Measurements from ENCODE around the gene TSPAN2.

TSPAN2 gene

GRCh38 chr1:115073298-115074087, 15.8 kb downstream of the TSPAN2 start:
- DNase-seq, result peak; percentile 8

GRCh38 chr1:115071012-115071664, 18.2 kb downstream of the TSPAN2 start:
- DNase-seq, result no peak

GRCh38 chr1:115069659-115070308, 19.5 kb downstream of the TSPAN2 start:
- no peak for DNase-seq

DNA sequence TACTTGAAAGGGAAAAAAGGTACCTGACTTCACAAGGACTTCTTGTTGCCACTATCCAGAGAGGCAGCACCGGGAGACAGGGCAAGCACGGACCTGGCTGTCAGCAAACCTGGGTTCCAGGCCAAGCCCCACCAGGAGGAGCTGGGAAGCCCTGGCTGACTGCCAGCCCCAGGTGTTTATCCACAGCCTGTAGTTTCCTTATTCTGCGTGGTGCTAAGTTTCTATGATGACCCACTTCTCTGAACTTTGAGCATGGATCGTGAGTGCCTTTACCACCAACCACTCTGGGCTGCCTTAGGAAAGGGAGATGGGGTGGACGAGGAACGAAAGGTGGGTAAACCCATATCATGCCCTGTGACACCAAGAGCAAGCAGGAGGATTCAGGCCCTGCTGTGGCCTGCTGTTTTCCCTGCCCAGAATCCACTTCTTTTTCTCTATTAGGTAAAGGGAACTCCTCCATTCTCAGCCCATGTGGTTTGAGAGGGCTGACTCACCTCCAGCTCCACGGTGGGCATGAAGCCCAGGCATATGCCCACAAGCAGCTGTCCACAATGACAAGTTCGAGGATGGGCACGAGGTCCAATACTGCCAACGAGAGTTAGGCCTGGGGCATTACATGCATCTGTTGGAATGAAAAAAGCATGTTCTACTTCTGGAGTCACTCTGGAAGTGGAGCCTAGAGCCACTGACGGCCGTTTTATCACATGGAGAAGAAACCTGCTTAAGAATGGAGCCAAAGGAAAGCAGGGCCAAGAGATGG, 20.3 kb downstream of the TSPAN2 start:
- no peak for DNase-seq

- DNase-seq, result no peak
These were observed 22.0 kb downstream of the TSPAN2 start for GRCh38 chr1:115067161-115067859.

- no peak for DNase-seq
These were observed 24.3 kb downstream of the TSPAN2 start for GRCh38 chr1:115065021-115065420.

DNA sequence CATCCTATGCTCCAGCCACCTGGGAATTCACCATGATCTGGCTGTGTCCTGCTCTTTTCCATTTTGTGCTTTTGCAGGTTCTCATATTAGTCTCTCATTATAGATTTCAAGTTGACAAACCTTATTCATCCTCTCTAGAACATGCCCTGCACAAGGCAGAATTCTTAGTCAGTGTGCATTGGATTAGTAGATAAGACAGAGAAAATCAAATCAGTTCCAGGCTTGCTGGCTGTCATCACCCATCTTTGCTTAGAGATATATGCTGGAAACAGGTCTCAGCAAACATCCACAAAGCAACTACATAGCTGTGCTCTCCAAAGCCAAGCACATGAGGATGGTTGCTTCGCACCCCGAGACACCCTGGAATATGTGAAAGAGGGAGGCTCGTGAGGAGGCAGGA, 24.8 kb downstream of the TSPAN2 start:
- DNase-seq, result no peak

- DNase-seq, result no peak
These were observed 25.9 kb downstream of the TSPAN2 start for GRCh38 chr1:115063228-115063901.

DNA sequence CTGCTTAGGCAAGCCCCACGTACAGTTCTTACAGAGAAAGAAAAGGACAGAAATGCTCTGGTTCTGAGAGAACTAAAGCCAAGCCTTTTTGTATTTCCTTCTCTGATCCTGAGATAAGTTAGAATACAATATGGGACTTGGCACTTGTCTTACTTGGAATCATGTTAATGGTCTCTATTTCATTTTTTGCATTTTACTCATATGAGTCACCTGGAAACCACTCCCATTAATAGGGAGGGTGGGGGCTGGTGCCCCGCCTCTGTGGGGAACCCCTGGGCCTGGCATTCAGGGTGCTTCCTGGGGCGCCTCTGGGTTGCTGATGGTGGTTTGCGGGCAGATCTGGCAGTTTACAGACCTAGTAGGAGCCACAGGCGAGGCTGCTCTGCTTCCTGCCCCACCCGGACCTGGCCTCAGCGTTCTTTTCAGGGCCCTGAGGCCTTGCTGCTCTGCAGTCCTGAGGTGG, 26.7 kb downstream of the TSPAN2 start:
- no peak for DNase-seq

GRCh38 chr1:115060501-115060900, 28.8 kb downstream of the TSPAN2 start:
- no peak for DNase-seq

GRCh38 chr1:115059316-115059715, 30.0 kb downstream of the TSPAN2 start:
- no peak for DNase-seq

DNA sequence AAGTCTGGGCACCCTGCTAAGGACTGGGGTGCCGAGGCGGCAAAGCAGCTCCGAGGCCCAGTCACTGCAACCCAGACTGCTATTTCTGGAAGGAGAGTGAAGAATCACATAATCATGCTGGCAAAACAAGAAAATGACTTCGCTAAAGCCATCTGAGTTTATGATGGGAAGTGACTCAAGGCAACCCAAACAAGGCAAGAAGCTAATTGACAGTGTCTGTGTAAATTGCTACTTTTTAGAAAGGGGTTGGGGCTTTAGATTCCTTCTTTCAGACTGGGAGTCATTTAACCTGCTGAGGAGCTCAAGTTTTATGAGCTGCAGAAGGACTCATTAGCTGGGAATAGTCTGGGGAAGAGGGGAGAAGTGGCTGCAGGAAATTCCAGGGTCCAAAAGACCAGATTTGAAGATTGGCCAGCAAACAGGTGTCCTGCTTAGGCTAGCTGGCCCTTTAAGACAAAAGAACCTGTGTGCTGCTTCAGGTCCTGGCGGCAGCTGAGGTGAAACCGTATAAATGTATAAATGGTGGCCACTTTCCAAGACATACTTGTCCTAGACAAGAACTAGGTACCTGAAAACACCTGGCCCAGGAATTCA, 31.5 kb downstream of the TSPAN2 start:
- no peak for DNase-seq

DNA sequence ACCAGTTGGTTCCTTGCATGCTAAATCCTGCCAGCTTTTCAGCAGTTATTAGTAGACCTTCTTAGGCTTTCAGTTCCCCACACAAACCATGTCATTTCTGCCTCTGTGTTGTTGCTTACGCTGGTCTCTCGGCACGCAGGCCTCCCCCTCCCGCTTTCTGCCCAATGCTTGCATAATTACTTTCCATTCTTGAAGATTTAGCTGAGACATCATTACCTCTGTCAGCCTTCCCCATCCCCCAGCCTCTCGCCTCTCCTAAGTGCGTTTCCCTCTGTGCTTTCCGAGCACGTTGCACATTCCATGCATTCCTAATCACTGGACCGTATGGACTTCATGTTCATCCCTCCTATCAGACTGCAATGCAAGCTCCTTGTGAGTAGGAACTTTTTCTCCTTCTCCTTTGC, 32.9 kb downstream of the TSPAN2 start:
- DNase-seq, result no peak

DNA sequence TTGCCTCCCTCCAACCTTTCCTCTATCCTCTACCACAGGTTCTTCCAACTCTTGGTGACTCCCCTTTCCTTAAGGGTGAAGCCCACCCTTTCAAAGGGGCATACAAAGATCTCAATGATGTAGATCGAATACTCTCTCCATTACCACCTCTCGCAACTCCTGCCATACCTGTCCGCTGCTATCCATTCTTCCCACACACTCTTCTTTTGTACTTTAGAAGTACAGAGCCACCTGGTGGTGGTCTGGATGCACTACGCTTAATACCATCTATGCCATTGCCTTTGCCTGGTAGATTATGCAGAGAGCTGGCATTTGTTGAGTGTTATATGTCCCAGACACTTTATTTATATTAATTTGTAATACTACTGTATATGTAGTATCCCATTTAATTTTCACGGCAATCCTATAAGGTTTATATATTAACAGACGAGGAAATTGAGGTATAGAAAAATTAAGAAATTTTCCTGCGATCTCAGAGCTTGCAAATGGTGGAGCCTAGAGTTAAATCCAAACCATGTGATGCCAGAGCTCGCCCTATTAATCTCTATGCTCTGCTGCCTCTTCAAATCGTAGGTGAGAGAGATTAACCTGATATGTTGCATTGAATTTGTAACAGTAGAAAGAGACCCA, 36.7 kb downstream of the TSPAN2 start:
- DNase-seq, result peak; percentile 83

- no peak for DNase-seq
These were observed 37.5 kb downstream of the TSPAN2 start for GRCh38 chr1:115051850-115052249.

GRCh38 chr1:115046751-115047150, 42.6 kb downstream of the TSPAN2 start:
- no peak for DNase-seq

DNA sequence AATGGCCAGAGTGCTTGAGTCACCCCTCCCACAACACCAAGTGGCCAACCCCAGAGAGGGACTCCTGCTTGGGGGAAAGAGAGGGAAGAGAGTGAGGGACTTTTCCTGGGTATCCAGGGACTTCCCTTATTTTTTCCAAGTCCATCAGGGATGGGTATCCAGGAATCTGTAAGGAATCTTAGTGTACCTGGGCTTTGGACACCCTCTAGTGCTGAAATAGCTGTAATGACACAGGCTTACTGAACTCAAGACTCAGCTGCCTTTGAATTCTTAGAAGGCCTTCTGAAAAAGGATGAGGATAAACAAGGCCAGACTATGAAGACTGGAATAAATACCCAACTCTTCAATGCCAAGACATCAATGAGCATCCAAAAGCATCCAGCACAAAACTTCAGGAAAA, 47.6 kb downstream of the TSPAN2 start:
- DNase-seq, result no peak

DNA sequence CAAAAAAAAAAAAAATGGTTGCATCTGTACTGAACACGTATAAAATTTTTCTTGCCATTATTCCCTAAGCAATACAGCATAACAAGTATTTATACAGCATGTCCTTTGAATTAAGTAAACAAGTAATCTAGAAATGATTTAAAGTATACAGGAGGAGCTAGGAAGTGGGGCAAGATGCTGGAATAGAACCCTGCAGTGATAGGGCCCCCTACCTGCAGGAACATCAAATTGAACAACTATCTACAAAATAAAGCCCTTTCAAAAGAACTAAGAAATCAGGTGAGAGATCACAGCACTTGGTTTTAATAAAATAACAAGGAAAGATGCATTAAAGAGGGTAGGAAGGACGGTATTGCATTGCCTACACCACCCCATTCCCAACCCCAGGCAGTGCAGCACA, 48.8 kb downstream of the TSPAN2 start:
- no peak for DNase-seq

DNA sequence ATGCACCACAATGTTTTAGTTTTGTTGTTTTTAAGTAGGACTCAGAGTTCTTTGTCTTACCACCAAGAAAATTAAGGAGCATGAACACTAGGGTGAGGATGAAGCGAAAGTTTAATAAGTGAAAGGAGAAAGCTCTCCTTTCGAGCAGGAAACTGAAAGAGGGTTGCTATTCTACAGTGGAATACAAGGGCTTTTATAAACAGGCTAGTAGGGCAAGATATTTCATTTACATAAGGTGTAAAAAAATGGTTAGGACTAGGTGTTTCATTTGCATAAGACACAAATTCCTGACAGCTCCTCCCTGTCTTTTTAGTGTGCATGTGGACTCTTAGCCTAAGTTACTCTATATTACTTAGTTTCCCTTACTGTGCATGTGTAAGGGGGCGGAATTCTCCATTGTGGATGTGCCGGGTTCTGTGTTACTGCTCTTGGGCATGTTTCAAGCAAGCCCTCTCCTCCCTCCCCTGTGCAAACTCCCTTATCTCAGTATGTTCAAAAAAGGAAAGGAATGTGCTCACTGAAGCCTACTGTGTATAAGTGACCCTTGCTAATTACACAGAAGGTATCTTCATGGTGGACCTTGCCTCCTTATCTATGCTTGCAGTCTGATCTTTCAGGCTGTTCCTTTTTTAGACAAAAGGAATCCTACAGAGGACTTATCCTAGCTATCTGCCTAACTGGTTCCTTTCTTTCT, 52.3 kb downstream of the TSPAN2 start:
- DNase-seq, result no peak

GRCh38 chr1:115035652-115036051, 53.7 kb downstream of the TSPAN2 start:
- no peak for DNase-seq
